COR-L47 (cell line): ENCODE data around the gene PTCRA.
A peak's percentile ranks its signal among the peaks of the same experiment; 100 is the strongest.
"Not testable (repeated sequence)": the region's sequence is repeated elsewhere in the genome, so short reads cannot be mapped to it uniquely, and the experiment has no call there.

ENCODE experiments used
- DNase-seq: peaks from one replicate; lab custom pipeline; 2025; lab: John Stamatoyannopoulos, UW

Gene PTCRA

GRCh38 chr6:42915732-42916131, at the start of gene PTCRA:
TSS of gene PTCRA (plus strand) at chr6:42916053. CDS start at chr6:42916070, 17 bp downstream.
- DNase-seq = no peak

GRCh38 chr6:42870145-42870936, 45.5 kb upstream of the PTCRA start:
- no peak for DNase-seq

- no peak for DNase-seq
These were observed 44.1 kb upstream of the PTCRA start for GRCh38 chr6:42871711-42872110.

GRCh38 chr6:42873313-42873712, 42.5 kb upstream of the PTCRA start:
- DNase-seq = no peak

GRCh38 chr6:42877695-42878094, 38.2 kb upstream of the PTCRA start:
- DNase-seq = no peak

- peak; percentile 80 for DNase-seq
These were observed 36.2 kb upstream of the PTCRA start, which contains the start of gene RPL7L1 for GRCh38 chr6:42879372-42880239. TSS of gene RPL7L1 (plus strand) at chr6:42879616. CDS start at chr6:42879911, 295 bp downstream.

- DNase-seq = not testable (repeated sequence)
These were observed 35.5 kb upstream of the PTCRA start for GRCh38 chr6:42880240-42880817.

GRCh38 chr6:42880871-42881270, 35.0 kb upstream of the PTCRA start:
- not testable (repeated sequence) for DNase-seq

GRCh38 chr6:42885702-42886101, 30.2 kb upstream of the PTCRA start:
- DNase-seq = no peak

GRCh38 chr6:42888201-42888600, 27.7 kb upstream of the PTCRA start:
- DNase-seq = not testable (repeated sequence)

GRCh38 chr6:42889815-42890214, 26.0 kb upstream of the PTCRA start:
- no peak for DNase-seq

GRCh38 chr6:42890311-42891198, 25.3 kb upstream of the PTCRA start:
- peak; percentile 95 for DNase-seq

GRCh38 chr6:42891199-42891722, 24.6 kb upstream of the PTCRA start:
- no peak for DNase-seq

GRCh38 chr6:42894041-42894828, 21.6 kb upstream of the PTCRA start:
- not testable (repeated sequence) for DNase-seq

GRCh38 chr6:42896178-42896719, 19.6 kb upstream of the PTCRA start:
- DNase-seq = peak; percentile 43

- peak; percentile 69 for DNase-seq
These were observed 16.9 kb upstream of the PTCRA start for GRCh38 chr6:42898891-42899361.

- DNase-seq = peak; percentile 17
These were observed 16.0 kb upstream of the PTCRA start for GRCh38 chr6:42899871-42900270.

GRCh38 chr6:42901538-42901957, 14.3 kb upstream of the PTCRA start:
- peak; percentile 78 for DNase-seq

- not testable (repeated sequence) for DNase-seq
These were observed 13.2 kb upstream of the PTCRA start for GRCh38 chr6:42902429-42903263.
